Testis (tissue), 2 donors: ENCODE measurements around the gene RGS5.

ENCODE experiments used
- CTCF ChIP-seq, 3 experiments: fragments of 450-650 bp in 2 of 3; fragments of 200-600 bp in 1 of 3; sonication (generic) in 1 of 3; IDR thresholded peaks; one replicate each; pipeline ENCODE4 v1.5.1; 2016 to 2019; ENCODE audit warnings: antibody characterized with exemption in 3 of 3, mild to moderate bottlenecking in 2 of 3, moderate library complexity in 1 of 3
- POLR2A ChIP-seq: fragments of 450-650 bp; IDR thresholded peaks from one replicate; pipeline ENCODE4 v1.6.1; 2017; ENCODE audit warnings: antibody characterized with exemption, mild to moderate bottlenecking, moderate library complexity

DNA sequence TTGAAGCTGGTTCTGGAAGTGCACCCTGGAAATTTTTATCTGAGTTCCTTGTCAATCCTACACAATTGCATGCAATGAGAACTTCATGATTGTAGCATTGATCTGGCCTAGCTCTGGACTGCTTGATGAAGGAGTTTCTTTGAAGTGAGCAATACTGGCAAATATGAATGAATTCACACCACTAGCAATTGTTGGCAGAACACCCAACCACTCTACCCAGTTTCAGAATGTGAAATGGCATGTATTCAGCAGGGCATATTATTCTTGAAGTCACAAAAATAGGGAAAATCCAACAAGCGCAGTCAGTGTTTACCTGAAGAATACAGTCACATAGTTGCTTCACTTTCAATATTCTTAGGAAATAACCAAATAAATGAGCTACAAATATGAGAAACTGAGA lies 57.3 kb downstream of the RGS5 start:
- TF ChIP-seq POLR2A (no peak), CTCF (IDR thresholded peaks at IDR 0.05) (no peak)
